Measurements from ENCODE around the gene KCNH1.
"Not testable (repeated sequence)": the region's sequence is repeated elsewhere in the genome, so short reads cannot be mapped to it uniquely, and the experiment has no call there.

The KCNH1 gene

GRCh38 chr1:211007830-211008229 is 126.1 kb downstream of the KCNH1 start:
- no peak for DNase-seq (ENCODE audit: low read depth)

DNA sequence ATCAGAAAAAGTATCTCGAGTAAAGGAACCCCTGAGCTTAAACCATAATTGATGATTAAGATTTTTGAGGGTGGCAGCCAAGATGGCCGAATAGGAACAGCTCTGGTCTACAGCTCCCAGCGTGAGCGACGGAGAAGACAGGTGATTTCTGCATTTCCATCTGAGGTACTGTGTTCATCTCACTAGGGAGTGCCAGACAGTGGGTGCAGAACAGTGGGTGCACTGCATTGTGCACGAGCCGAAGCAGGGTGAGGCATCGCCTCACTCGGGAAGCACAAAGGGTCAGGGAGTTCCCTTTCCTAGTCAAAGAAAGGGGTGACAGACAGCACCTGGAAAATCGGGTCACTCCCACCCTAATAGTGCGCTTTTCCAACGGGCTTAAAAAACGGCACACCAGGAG is 138.0 kb downstream of the KCNH1 start:
- DNase-seq (ENCODE audit: low read depth): not testable (repeated sequence)

- no peak for DNase-seq (ENCODE audit: low read depth)
Observed at GRCh38 chr1:210992837-210993236, 141.1 kb downstream of the KCNH1 start.

- no peak for DNase-seq (ENCODE audit: low read depth)
Observed at GRCh38 chr1:210989905-210990304, 144.0 kb downstream of the KCNH1 start.

DNA sequence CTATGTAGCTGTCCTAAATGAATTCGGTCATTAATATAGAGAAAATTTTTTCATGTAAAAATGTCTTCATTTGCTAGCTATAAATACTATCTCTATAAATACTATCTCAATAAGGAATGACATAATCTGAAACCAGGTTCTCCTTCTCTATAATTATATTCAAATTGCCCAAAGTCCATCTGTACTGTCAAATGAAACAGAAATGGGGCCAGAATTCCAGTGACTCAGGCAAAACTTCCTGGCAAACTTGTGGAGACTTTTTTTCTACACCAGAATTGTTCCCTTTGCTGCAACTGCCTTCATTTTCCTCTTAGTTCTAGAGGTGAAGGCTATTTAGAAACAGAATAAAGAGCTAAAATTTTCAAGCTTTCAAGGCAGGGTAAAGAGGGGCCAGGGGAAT is 152.5 kb downstream of the KCNH1 start:
- no peak for DNase-seq (ENCODE audit: low read depth)

GRCh38 chr1:210980082-210980481 is 153.9 kb downstream of the KCNH1 start:
- DNase-seq (ENCODE audit: low read depth): no peak

DNA sequence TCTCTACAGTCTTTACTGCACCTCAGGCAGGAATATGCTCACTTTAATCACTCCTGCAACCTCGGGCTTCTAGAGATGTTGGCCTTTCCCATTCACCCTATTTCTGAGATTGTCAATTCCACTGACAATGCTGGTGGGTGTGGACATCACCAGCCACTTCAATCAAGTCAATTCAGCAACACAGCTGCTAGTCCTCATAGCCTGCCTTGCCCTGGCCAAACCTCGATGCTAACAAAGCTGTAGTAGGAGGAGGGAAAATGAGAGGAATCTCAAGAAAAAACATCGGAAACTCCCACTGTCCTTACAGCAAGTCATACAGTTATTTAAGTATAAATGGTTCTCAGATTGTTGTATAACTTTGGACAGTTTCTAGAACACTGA is 155.0 kb downstream of the KCNH1 start:
- DNase-seq (ENCODE audit: low read depth): no peak

GRCh38 chr1:210978316-210978973 is 155.5 kb downstream of the KCNH1 start:
- no peak for DNase-seq (ENCODE audit: low read depth)

GRCh38 chr1:210951279-210951678 is 182.7 kb downstream of the KCNH1 start:
- DNase-seq (ENCODE audit: low read depth): no peak

- peak; percentile 44 for DNase-seq (ENCODE audit: low read depth)
Observed at GRCh38 chr1:210949940-210950546, 183.9 kb downstream of the KCNH1 start.

GRCh38 chr1:210949489-210949888 is 184.5 kb downstream of the KCNH1 start:
- no peak for DNase-seq (ENCODE audit: low read depth)

GRCh38 chr1:210949039-210949438 is 184.9 kb downstream of the KCNH1 start:
- no peak for DNase-seq (ENCODE audit: low read depth)

GRCh38 chr1:210944252-210944651 is 189.7 kb downstream of the KCNH1 start:
- no peak for DNase-seq (ENCODE audit: low read depth)

DNA sequence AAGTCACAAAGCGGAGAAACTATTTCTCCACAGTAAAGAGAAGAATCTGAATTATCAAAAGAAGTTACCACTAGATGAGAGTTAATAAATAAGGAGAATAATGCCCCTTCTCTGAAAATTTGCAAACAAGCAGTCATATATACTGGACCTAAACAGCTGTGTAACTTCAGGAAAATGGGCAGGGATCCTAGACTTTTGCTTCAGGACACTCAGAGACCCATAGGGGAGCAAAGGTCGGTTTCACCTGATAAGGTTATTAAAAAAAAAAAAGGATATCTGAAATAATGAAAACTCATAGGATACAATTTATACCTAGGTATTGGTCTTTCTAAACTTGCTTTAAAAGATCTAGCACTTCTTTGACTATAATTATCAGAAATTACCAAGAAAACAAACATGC is 191.4 kb downstream of the KCNH1 start:
- DNase-seq (ENCODE audit: low read depth): no peak

DNA sequence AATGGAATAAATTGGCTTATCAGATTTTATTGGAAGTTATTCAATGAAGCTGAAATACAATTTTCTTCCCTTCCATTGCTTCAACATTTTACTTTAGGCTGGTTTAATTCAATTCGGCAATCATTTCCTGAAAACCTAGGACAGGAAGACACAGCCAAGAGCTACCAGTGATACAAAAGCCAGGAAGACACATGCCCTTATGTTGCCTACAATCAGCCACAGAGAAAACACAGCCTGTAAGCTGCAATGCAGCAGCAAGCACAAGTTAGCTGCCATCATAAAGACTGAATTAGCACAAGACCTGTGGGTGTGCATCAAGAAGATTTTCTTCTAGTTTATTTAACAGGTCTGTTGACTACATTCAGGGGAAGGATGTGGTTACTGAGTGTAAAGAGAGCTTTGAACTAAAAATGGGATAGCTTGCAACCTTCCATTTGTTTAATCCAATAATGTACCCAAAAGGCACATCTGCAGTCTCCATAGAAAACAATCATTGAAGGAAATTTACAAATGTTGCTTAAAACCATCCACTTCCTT is 193.8 kb downstream of the KCNH1 start:
- no peak for DNase-seq (ENCODE audit: low read depth)

GRCh38 chr1:210938416-210938925 is 195.5 kb downstream of the KCNH1 start:
- DNase-seq (ENCODE audit: low read depth): no peak

- no peak for DNase-seq (ENCODE audit: low read depth)
Observed at GRCh38 chr1:210937846-210938245, 196.1 kb downstream of the KCNH1 start.

DNA sequence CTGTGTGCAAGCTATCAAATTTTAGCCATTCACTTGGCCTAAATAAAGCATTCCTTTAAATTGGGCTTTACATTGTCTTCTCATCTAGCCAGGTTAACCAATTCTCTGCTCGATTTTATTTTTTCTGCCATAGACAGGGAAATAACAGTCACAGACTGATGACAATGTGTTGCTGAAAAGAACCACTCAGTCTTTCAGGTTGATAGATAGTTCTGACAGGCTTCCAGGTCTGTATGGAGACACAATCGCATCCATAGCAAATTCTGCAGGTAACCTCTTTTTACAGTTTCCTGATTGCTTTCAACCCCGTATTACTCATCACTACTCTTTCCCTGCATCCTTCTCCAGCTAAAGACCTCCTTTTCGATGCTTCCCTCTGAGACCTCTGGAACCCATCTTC is 198.0 kb downstream of the KCNH1 start:
- DNase-seq (ENCODE audit: low read depth): no peak

DNA sequence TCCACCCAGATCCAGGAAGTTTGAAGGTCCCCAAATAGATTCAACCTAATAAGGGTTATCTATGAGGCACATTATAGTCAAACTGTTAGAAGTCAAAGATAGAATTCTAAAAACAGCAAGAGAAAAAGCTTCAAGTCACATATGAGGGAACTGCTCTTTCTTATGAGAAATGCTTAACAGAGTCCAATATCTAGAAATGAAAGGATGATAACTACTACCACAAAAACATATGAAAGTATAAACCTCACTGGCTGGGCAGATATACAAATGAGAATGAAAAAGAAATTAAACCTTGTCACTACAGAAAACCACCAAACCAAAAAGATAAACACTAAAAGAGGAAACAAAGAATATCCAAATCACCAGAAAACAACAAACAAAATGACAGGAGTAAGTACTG is 201.8 kb downstream of the KCNH1 start:
- no peak for DNase-seq (ENCODE audit: low read depth)

DNA sequence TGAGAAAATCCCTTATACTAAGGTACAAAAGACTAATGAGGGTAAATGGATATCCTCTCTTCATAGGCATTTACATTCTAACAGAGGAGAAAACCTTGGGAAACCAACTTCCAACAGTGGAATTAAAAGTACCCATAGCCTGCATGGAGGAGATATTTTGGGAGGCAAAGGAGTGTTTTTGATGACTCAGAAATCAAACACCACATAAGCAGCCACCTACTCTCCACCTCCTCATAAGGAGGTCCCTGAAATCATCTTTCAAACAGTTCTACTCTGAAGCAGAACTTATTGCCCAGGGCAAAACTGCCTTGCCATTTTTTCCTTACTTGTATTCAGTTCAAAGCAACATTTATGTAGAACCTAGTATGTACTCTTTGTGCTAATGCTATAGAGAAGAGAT is 211.3 kb downstream of the KCNH1 start:
- no peak for DNase-seq (ENCODE audit: low read depth)

DNA sequence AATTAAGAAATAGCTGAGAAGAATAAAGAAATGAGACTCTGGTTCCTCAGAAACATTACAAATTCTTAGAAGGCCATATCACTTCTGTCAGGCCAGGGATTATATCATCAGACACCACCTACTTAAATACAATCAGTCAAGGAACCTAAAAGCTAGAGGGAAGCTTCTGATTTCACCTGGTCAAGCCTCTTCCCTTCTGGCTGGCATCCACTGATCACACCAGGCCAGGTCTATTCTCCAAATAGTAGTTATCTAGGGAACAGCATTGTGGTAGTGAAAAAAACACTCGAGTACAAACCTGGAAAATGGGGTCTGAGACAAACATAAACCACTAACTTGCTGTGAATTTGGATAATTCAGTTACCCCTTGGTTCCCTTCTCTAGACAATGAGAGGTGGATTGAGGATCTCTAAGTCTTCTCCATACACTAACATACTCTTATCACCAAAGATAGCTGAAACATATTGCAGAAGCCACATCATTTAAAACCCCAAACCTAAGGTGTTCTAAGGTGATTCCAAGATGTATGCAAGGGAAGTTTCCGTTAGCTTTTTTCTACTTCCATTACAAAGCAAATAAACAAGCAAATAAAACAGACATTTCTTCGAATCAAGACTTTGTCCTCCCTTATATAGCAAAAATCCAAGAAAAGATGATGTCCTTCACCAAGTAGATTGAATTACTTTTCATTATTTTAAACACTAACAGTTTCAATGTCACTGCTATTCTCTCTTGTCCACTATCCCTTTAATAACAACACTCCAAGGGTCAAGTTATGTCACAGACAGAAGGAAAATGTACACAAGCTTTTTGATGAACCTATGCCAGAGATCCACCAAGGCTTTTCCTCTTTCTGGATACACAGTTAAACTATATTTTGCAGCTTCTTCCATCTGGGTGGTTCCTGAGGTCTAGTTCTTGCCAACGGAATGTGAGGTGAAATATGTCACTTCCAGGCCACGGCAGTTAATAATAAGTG is 212.9 kb downstream of the KCNH1 start:
- DNase-seq (ENCODE audit: low read depth): no peak

DNA sequence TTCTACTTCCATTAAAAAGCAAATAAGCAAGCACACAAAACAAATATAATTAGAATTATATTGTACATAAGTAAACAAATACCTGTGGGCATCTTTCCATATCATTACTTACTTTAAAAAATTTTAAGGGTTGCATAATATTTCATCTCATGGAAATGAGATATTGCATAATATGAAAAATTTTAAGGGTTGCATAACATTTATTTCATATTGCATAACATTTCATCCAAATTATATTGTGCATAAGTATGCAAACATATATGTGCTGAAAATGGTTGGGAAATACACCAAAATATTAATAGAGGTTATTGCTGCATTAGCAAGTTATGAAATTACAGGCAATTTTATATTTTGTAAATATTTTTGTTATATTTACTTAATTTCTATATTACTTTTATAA is 213.7 kb downstream of the KCNH1 start:
- DNase-seq (ENCODE audit: low read depth): no peak

DNA sequence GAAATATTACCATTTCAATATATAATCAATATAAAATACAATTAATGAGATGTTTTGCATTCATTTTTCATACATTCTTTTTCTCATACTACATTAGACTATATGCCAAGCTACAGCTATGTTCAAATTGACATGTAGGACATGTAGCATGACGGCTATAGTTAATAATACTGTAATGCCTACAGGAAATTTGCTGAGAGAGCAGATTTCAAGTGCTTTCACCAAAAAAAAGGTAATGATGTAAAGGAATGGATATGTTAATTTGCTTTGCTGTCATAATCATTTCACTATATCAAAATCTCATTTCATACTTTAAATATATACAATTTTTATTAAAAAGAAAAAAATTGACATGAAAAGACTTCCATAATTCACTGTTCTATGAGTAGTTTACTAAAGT is 215.1 kb downstream of the KCNH1 start:
- DNase-seq (ENCODE audit: low read depth): no peak
